Uterus (tissue), 2 donors: Measurements from ENCODE around the gene RNPEP.

Source experiments
- POLR2A ChIP-seq, 2 donors: fragments of 450-650 bp; IDR thresholded peaks; one replicate each; pipeline ENCODE4 v1.6.1; 2016; ENCODE audit warnings: antibody characterized with exemption in 2 of 2, mild to moderate bottlenecking in 1 of 2, moderate library complexity in 1 of 2
- TF ChIP-seq, protein P1 (sequence below), 4 experiments: fragments of 200-600 bp in 2 of 4; fragments of 450-650 bp in 2 of 4; sonication (generic) in 2 of 4; IDR thresholded peaks; one replicate each; pipeline ENCODE4 v1.5.1; 2016 to 2019; ENCODE audit warnings: antibody characterized with exemption in 4 of 4, mild to moderate bottlenecking in 2 of 4, moderate library complexity in 1 of 4

DNA sequence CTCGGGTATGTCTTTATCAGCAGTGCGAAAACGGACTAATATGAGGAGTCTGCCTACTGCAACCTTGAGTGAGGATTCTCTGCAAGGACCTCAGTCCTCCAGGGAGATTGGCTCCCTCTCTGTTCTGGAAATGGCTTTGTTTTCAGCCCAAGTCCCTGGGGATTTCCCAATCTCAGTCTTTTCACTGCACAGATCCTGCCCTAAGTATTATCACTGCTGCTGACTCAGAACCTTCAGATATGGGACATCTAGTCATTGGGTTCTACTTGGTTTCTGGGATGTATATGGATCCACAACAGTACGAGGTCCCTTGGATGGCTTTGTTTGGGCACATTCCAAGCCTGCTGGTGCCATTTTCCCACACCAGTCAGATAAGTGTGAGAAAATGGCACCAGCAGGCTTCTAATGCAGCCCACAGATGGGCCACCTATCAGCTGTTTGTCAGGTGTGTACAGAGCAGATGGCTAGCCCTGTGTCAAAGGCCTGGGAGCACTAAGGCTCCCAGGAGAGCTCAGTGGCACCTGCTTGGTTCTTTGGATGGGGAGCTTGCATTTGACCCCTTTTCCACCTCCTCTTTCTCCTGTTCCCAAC, 55.4 kb downstream of the RNPEP start:
- TF ChIP-seq, protein P1, sequence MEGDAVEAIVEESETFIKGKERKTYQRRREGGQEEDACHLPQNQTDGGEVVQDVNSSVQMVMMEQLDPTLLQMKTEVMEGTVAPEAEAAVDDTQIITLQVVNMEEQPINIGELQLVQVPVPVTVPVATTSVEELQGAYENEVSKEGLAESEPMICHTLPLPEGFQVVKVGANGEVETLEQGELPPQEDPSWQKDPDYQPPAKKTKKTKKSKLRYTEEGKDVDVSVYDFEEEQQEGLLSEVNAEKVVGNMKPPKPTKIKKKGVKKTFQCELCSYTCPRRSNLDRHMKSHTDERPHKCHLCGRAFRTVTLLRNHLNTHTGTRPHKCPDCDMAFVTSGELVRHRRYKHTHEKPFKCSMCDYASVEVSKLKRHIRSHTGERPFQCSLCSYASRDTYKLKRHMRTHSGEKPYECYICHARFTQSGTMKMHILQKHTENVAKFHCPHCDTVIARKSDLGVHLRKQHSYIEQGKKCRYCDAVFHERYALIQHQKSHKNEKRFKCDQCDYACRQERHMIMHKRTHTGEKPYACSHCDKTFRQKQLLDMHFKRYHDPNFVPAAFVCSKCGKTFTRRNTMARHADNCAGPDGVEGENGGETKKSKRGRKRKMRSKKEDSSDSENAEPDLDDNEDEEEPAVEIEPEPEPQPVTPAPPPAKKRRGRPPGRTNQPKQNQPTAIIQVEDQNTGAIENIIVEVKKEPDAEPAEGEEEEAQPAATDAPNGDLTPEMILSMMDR (IDR thresholded peaks at IDR 0.05): no peak
- no peak for TF ChIP-seq POLR2A (IDR thresholded peaks at IDR 0.05)
